Keratinocyte (primary cell): Measurements from ENCODE around the gene SPRED3.

Source experiments
- EZH2 ChIP-seq: IDR thresholded peaks from one replicate; pipeline ENCODE4 v1.6.1; 2012; ENCODE audit warnings: inconsistent platforms, mild to moderate bottlenecking, low read length, moderate library complexity
- TF ChIP-seq, protein P1 (sequence below), 3 experiments: IDR thresholded peaks in 1 of 3; conservative IDR thresholded peaks in 1 of 3; optimal IDR thresholded peaks in 1 of 3; 2 replicates in 2 of 3; 3 replicates in 1 of 3; pipeline versions ENCODE3 to v1.5.1; 2011; ENCODE audit warnings: low read length in 3 of 3, mild to moderate bottlenecking in 3 of 3, moderate library complexity in 2 of 3, control low read depth in 1 of 3, inconsistent platforms in 1 of 3; ENCODE audit not compliant: insufficient read depth in 2 of 3; ENCODE audit errors: extremely low read depth in 1 of 3

DNA sequence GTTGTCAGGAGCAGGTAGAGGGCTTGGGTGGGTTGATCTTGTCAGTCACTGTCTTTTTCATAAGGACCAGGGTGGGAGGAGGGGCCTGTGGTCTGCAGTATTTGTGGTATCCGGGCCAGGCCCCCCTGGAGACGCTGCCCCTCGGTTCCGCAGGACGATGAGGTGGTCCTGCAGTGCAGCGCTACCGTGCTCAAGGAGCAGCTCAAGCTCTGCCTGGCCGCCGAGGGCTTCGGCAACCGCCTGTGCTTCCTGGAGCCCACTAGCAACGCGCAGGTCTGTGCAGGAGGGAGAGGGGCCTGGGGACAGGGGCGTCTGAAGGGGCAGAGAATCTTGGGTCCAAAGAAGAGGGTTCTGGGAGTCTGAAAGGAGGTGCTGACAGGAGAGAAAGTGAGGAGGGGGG is 52.1 kb downstream of the SPRED3 start:
- TF ChIP-seq, protein P1, sequence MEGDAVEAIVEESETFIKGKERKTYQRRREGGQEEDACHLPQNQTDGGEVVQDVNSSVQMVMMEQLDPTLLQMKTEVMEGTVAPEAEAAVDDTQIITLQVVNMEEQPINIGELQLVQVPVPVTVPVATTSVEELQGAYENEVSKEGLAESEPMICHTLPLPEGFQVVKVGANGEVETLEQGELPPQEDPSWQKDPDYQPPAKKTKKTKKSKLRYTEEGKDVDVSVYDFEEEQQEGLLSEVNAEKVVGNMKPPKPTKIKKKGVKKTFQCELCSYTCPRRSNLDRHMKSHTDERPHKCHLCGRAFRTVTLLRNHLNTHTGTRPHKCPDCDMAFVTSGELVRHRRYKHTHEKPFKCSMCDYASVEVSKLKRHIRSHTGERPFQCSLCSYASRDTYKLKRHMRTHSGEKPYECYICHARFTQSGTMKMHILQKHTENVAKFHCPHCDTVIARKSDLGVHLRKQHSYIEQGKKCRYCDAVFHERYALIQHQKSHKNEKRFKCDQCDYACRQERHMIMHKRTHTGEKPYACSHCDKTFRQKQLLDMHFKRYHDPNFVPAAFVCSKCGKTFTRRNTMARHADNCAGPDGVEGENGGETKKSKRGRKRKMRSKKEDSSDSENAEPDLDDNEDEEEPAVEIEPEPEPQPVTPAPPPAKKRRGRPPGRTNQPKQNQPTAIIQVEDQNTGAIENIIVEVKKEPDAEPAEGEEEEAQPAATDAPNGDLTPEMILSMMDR (optimal IDR thresholded peaks at IDR 0.05 in 1 of 3, IDR thresholded peaks at IDR 0.05 in 1 of 3, conservative IDR thresholded peaks at IDR 0.05 in 1 of 3; ENCODE audit: extremely low read depth in 1 of 3, insufficient read depth in 2 of 3, low read length in 3 of 3): no peak
- TF ChIP-seq EZH2: no peak
